HCT116 (cell line): Measurements from ENCODE around the gene PRSS57. TPM values are rescaled to one million over a fixed set of nuclear protein-coding genes. Genes with fewer than 3 reads are reported as not detected.

Experiments
- ATAC-seq: fragments of 200-7000 bp; cut with Tn5 transposase; 2 replicates; pipeline ENCODE4 v1.9.1; 2020; ENCODE audit warnings: mild to moderate bottlenecking, moderate library complexity
- BruUV-seq: library from RNA; stranded (reverse); fragments of 400-500 nt; replicated peaks from 2 replicates; lab custom pipeline; 2021; lab: Mats Ljungman, UMichigan
- CTCF ChIA-PET: fragments of 300-600 bp; sonication (Branson Sonifier 250); formaldehyde crosslinking; loops from one replicate; lab custom pipeline; 2021; ENCODE audit warnings: antibody characterized with exemption; lab: Charles Lee
- POLR2A ChIA-PET: fragments of 300-600, 350-600 bp; sonication (Branson Sonifier 250); formaldehyde crosslinking; loops from one replicate; lab custom pipeline; 2021; ENCODE audit warnings: antibody characterized with exemption; lab: Charles Lee
- RAD21 ChIA-PET, 2 experiments: fragments of 300-600 bp; sonication (Branson Sonifier 250); formaldehyde crosslinking; loops; one replicate each; lab custom pipeline; 2023; ENCODE audit warnings: low total read pairs in 2 of 2; ENCODE audit not compliant: uncharacterized antibody in 2 of 2, unreplicated experiment in 2 of 2, low non-redundant PET in 1 of 2; lab: Charles Lee
- DNase-seq: peaks from one replicate; pipeline ENCODE4 v3.0.0-alpha.2; 2010; ENCODE audit warnings: low read depth, low spot score
- H2AFZ ChIP-seq: fragments of 200-600 bp; shearing (Covaris generic), sonication (generic); 2 replicates; pipeline ENCODE4 v1.6.1; 2017; ENCODE audit warnings: low read depth, mixed run types, mixed read lengths, antibody characterized with exemption, low read length; ENCODE audit not compliant: poor library complexity, severe bottlenecking
- H3K27ac ChIP-seq: 2 replicates; pipeline ENCODE4 v1.5.1; 2012; ENCODE audit warnings: low read depth, low read length
- H3K27me3 ChIP-seq: fragments of 200-600 bp; sonication (generic); 2 replicates; pipeline ENCODE4 v1.6.1; 2016; ENCODE audit warnings: mixed run types, low read length, mixed read lengths; ENCODE audit not compliant: insufficient read depth
- H3K36me3 ChIP-seq, 2 experiments: fragments of 200-500 bp in 1 of 2; fragments of 200-600 bp in 1 of 2; sonication (Bioruptor generic) in 1 of 2; sonication (generic) in 1 of 2; 2 replicates each; pipeline versions ENCODE4 v1.5.1 to v1.6.1; 2014 to 2016; ENCODE audit warnings: low read length in 2 of 2, inconsistent platforms in 1 of 2, mixed read lengths in 1 of 2, mixed run types in 1 of 2; ENCODE audit not compliant: insufficient read depth in 2 of 2, control insufficient read depth in 1 of 2
- H3K4me1 ChIP-seq, 2 experiments: fragments of 200-600 bp in 1 of 2; sonication (generic) in 1 of 2; 2 replicates each; pipeline versions ENCODE4 v1.5.1 to v1.6.1; 2012 to 2017; ENCODE audit warnings: low read length in 2 of 2, inconsistent platforms in 1 of 2, mild to moderate bottlenecking in 1 of 2, mixed read lengths in 1 of 2, mixed run types in 1 of 2, moderate library complexity in 1 of 2; ENCODE audit not compliant: insufficient read depth in 2 of 2, control insufficient read depth in 1 of 2
- H3K4me2 ChIP-seq: fragments of 200-600 bp; sonication (generic); 2 replicates; pipeline ENCODE4 v1.6.1; 2017; ENCODE audit warnings: mixed run types, low read length, mixed read lengths
- H3K4me3 ChIP-seq, 2 experiments: fragments of 200-600 bp in 1 of 2; sonication (generic) in 1 of 2; replicated peaks in 1 of 2; 2 replicates each; pipeline ENCODE4 v1.5.1; 2011 to 2016; ENCODE audit warnings: low read length in 2 of 2, control low read depth in 1 of 2, low read depth in 1 of 2, mild to moderate bottlenecking in 1 of 2, mixed read lengths in 1 of 2, mixed run types in 1 of 2
- H3K79me2 ChIP-seq: fragments of 200-600 bp; sonication (generic); 2 replicates; pipeline ENCODE4 v1.6.1; 2017; ENCODE audit warnings: mild to moderate bottlenecking, mixed run types, low read length, moderate library complexity, mixed read lengths; ENCODE audit not compliant: insufficient read depth
- H3K9ac ChIP-seq: fragments of 200-600 bp; sonication (generic); 2 replicates; pipeline ENCODE4 v1.6.1; 2016; ENCODE audit warnings: low read length, mixed read lengths
- H3K9me2 ChIP-seq: fragments of 200-600 bp; sonication (generic), shearing (Covaris generic); 2 replicates; pipeline ENCODE4 v1.6.1; 2017; ENCODE audit warnings: mixed run types, mild to moderate bottlenecking, moderate library complexity; ENCODE audit not compliant: insufficient read depth
- H3K9me3 ChIP-seq, 2 experiments: fragments of 200-500 bp in 1 of 2; fragments of 200-600 bp in 1 of 2; sonication (Bioruptor generic) in 1 of 2; sonication (generic) in 1 of 2; 2 replicates each; pipeline ENCODE4 v1.6.1; 2014 to 2017; ENCODE audit warnings: low read length in 2 of 2, mixed read lengths in 2 of 2, inconsistent platforms in 1 of 2, low read depth in 1 of 2, mild to moderate bottlenecking in 1 of 2, mixed run types in 1 of 2, moderate library complexity in 1 of 2; ENCODE audit not compliant: control insufficient read depth in 1 of 2, insufficient read depth in 1 of 2
- H4K20me1 ChIP-seq: fragments of 200-600 bp; sonication (generic), shearing (Covaris generic); 2 replicates; pipeline ENCODE4 v1.6.1; 2017; ENCODE audit warnings: mixed run types, mild to moderate bottlenecking, moderate library complexity; ENCODE audit not compliant: insufficient read depth
- ATF3 ChIP-seq: IDR thresholded peaks from 2 replicates; pipeline ENCODE4 v1.6.1; 2012
- CBX3 ChIP-seq: IDR thresholded peaks from 2 replicates; pipeline ENCODE4 v1.6.1; 2012; ENCODE audit warnings: low read depth
- CEBPB ChIP-seq: IDR thresholded peaks from 2 replicates; pipeline ENCODE4 v1.6.1; 2012; ENCODE audit warnings: low read depth
- CTCF ChIP-seq, 3 experiments: fragments of 200-600 bp in 1 of 3; sonication (generic) in 1 of 3; IDR thresholded peaks in 2 of 3; conservative IDR thresholded peaks in 1 of 3; 2 replicates each; pipeline ENCODE4 v1.5.1; 2012 to 2017; ENCODE audit warnings: low read depth in 2 of 3, low read length in 2 of 3, antibody characterized with exemption in 1 of 3, borderline replicate concordance in 1 of 3, control low read depth in 1 of 3, mild to moderate bottlenecking in 1 of 3, mixed read lengths in 1 of 3, mixed run types in 1 of 3, moderate library complexity in 1 of 3; ENCODE audit not compliant: insufficient read depth in 1 of 3
- ELF1 ChIP-seq: IDR thresholded peaks from 2 replicates; pipeline ENCODE4 v1.6.1; 2012; ENCODE audit warnings: low read depth, borderline replicate concordance
- EZH2 ChIP-seq: fragments of 200-600 bp; sonication (generic); IDR thresholded peaks from 2 replicates; pipeline ENCODE4 v1.6.1; 2017; ENCODE audit warnings: antibody characterized with exemption, mixed run types
- EZH2phosphoT487 ChIP-seq: fragments of 200-600 bp; IDR thresholded peaks from 2 replicates; pipeline ENCODE4 v1.6.1; 2018; ENCODE audit warnings: antibody characterized with exemption, borderline replicate concordance
- JUND ChIP-seq: IDR thresholded peaks from 2 replicates; pipeline ENCODE4 v1.6.1; 2012
- MAX ChIP-seq: IDR thresholded peaks from 2 replicates; pipeline ENCODE4 v1.6.1; 2012
- RAD21 ChIP-seq: IDR thresholded peaks from 2 replicates; pipeline ENCODE4 v1.6.1; 2012; ENCODE audit warnings: low read depth, mild to moderate bottlenecking
- SP1 ChIP-seq: IDR thresholded peaks from 2 replicates; pipeline ENCODE4 v1.6.1; 2012; ENCODE audit warnings: low read depth
- SRF ChIP-seq: IDR thresholded peaks from 2 replicates; pipeline ENCODE4 v1.6.1; 2012; ENCODE audit warnings: low read depth
- TCF7L2 ChIP-seq: IDR thresholded peaks from 2 replicates; pipeline ENCODE4 v1.7.0; 2011; ENCODE audit warnings: borderline replicate concordance, inconsistent platforms; ENCODE audit not compliant: insufficient read depth, insufficient read length; ENCODE audit errors: extremely low read depth
- YY1 ChIP-seq: IDR thresholded peaks from 2 replicates; pipeline ENCODE4 v1.6.1; 2011; ENCODE audit warnings: low read length, low read depth, moderate library complexity, mild to moderate bottlenecking; ENCODE audit not compliant: insufficient replicate concordance; ENCODE audit errors: extremely low read depth
- ZFX ChIP-seq: fragments of 450-650 bp; IDR thresholded peaks from 2 replicates; pipeline ENCODE4 v1.6.1; 2017
- ZNF274 ChIP-seq: fragments of 200-500 bp; sonication (Bioruptor generic); IDR thresholded peaks from 2 replicates; pipeline ENCODE4 v1.6.1; 2014; ENCODE audit warnings: mild to moderate bottlenecking, low read depth, low read length, inconsistent platforms
- intact Hi-C: fragments of 100-400 bp; cut with micrococcal nuclease; formaldehyde crosslinking; loops from 2 replicates; pipeline ENCODE4 v1.10.0; 2022
- total RNA-seq: library from RNA; stranded (reverse); gene quantifications from one replicate; pipeline ENCODE4 v1.2.1, GENCODE V29; 2021; ENCODE audit not compliant: unreplicated experiment

The PRSS57 gene
- total RNA-seq, 1 experiment from 2014 or later = not detected

GRCh38 chr19:658916-659839 lies 36.1 kb downstream of the PRSS57 start:
- CTCF ChIA-PET = no interaction called here
- Histone ChIP-seq H3K4me1 (peaks cover 12 to 23% of the 10 kb centered on the region in 2 experiments), H4K20me1 (peaks cover 5% of the 10 kb centered on the region; the same call in 1 of the 2 replicates), H2AFZ (no peak overlapping the region), H3K9me2 (no peaks in the 10 kb centered on the region), H3K9me3 (no peaks in the 10 kb centered on the region), H3K27ac (no peak overlapping the region; the same call in 1 of the 2 replicates), H3K79me2 (peaks cover 88% of the 10 kb centered on the region)
- intact Hi-C loops = no loop called here
- no TSS peak for BruUV-seq
- no peak for DNase-seq
- POLR2A ChIA-PET = interaction anchor here (1.5 kb wide), 1 partner anchor 22 kb away, joined by 3 read pairs; no protein-coding TSS in a partner anchor
- TF ChIP-seq ZFX (no peak), JUND (no peak), SP1 (no peak), ELF1 (no peak), SRF (no peak), EZH2phosphoT487 (no peak), EZH2 (no peak)
- TF ChIP-seq, all 23 proteins: peak for 0
- ATAC-seq = no peak
- H3K4me3 ChIP-seq = no peak overlapping the region
- no peak overlapping the region for H3K4me2 ChIP-seq
- peaks cover 3 to 21% of the 10 kb centered on the region in 2 experiments; a peak in 3 of 4 replicates for H3K36me3 ChIP-seq
- no peak overlapping the region for H3K9ac ChIP-seq
- no peaks in the 10 kb centered on the region for H3K27me3 ChIP-seq
- RAD21 ChIA-PET = no interaction called here

GRCh38 chr19:658059-658839 lies 37.0 kb downstream of the PRSS57 start:
- ATAC-seq (no peak), DNase-seq (no peak)
- BruUV-seq = no TSS peak
- no peak overlapping the region for H3K4me3 ChIP-seq
- RAD21 ChIA-PET = no interaction called here
- no peaks in the 10 kb centered on the region for H3K9me3 ChIP-seq
- H3K27ac ChIP-seq = no peak overlapping the region
- no peak overlapping the region for H2AFZ ChIP-seq
- no peaks in the 10 kb centered on the region for H3K27me3 ChIP-seq
- H4K20me1 ChIP-seq = peaks cover 5% of the 10 kb centered on the region; the same call in 1 of the 2 replicates
- CTCF ChIA-PET = no interaction called here
- H3K4me1 ChIP-seq = peaks cover 4 to 14% of the 10 kb centered on the region in 2 experiments
- POLR2A ChIA-PET = interaction anchor here (1.5 kb wide), 1 partner anchor 23 kb away, joined by 3 read pairs; no protein-coding TSS in a partner anchor
- peaks cover 3 to 30% of the 10 kb centered on the region in 2 experiments; a peak in 3 of 4 replicates for H3K36me3 ChIP-seq
- H3K9ac ChIP-seq = no peak overlapping the region
- H3K9me2 ChIP-seq = no peaks in the 10 kb centered on the region
- no peak overlapping the region for H3K4me2 ChIP-seq
- H3K79me2 ChIP-seq = peaks cover 97% of the 10 kb centered on the region
- intact Hi-C loops = no loop called here
- TF ChIP-seq CTCF (IDR thresholded peaks at IDR 0.05 in 2 of 3, conservative IDR thresholded peaks at IDR 0.05 in 1 of 3; ENCODE audit: borderline replicate concordance in 1 of 3, insufficient read depth in 1 of 3, low read depth in 2 of 3, low read length in 2 of 3) (no peak), MAX (no peak), RAD21 (no peak), JUND (no peak), ZNF274 (no peak), CEBPB (no peak), SRF (no peak), ATF3 (no peak), ZFX (no peak), ELF1 (no peak), CBX3 (no peak), YY1 (no peak), TCF7L2 (no peak)
